SJSA1 (cell line): ENCODE measurements around the gene POMGNT2. TPM values are rescaled to one million over a fixed set of nuclear protein-coding genes. Genes with fewer than 3 reads are reported as not detected.
"Not testable (repeated sequence)": the region's sequence is repeated elsewhere in the genome, so short reads cannot be mapped to it uniquely, and the experiment has no call there.

ENCODE experiments used
- DNase-seq, 2 experiments: peaks; one replicate each; pipeline ENCODE4 v3.0.0-alpha.2; 2015 to 2020; ENCODE audit warnings: low spot score in 2 of 2, low read depth in 1 of 2
- H3K27ac ChIP-seq: fragments of 250-450 bp; sonication (Bioruptor Pico); 2 replicates; pipeline ENCODE4 v1.5.1; 2020; ENCODE audit warnings: mild to moderate bottlenecking, moderate library complexity
- H3K27me3 ChIP-seq: fragments of 250-450 bp; sonication (Bioruptor Pico); replicated peaks from 2 replicates; pipeline ENCODE4 v1.5.1; 2020; ENCODE audit warnings: mild to moderate bottlenecking, moderate library complexity
- H3K36me3 ChIP-seq: fragments of 250-450 bp; sonication (Bioruptor Pico); 2 replicates; pipeline ENCODE4 v1.5.1; 2020; ENCODE audit warnings: mild to moderate bottlenecking
- H3K4me1 ChIP-seq: fragments of 250-450 bp; sonication (Bioruptor Pico); replicated peaks from 2 replicates; pipeline ENCODE4 v1.6.1; 2021; ENCODE audit warnings: mild to moderate bottlenecking
- H3K4me3 ChIP-seq: fragments of 250-450 bp; sonication (Bioruptor Pico); 2 replicates; pipeline ENCODE4 v1.5.1; 2020; ENCODE audit warnings: mild to moderate bottlenecking
- H3K9me3 ChIP-seq: fragments of 250-450 bp; sonication (Bioruptor Pico); replicated peaks from 2 replicates; pipeline ENCODE4 v1.5.1; 2020; ENCODE audit warnings: mild to moderate bottlenecking
- total RNA-seq: library from RNA; depleted of rRNA; stranded (reverse); fragments of >200 nt; shearing (Covaris generic); gene quantifications from 2 replicates; pipeline ENCODE4 v1.2.3, GENCODE V29; 2014

POMGNT2 gene
- total RNA-seq, 1 experiment from 2014 or later = 4.6 TPM

DNA sequence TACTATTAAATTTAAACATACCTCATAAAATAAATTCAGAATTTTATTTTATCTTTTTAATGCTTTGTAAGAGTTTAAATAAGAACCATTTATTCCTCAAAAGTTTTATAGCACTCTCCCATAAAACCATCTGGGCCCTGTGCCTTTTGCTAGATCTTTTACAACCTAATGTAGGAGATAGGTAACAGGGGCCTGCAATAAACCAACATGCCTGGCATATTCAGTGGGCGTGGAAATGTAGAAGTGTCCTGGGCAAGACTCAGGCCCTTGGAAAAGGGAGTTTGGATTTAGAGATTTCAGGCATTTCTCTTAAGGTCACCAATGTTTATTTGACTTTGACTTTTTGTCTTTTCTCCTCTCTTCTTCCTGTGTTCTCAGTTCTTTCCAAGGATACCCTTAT lies 46.4 kb downstream of the POMGNT2 start:
- no peak overlapping the region for H3K27ac ChIP-seq
- no peaks in the 10 kb centered on the region for H3K9me3 ChIP-seq
- H3K27me3 ChIP-seq = no peaks in the 10 kb centered on the region
- H3K4me1 ChIP-seq = no peaks in the 10 kb centered on the region
- no peak for DNase-seq
- no peaks in the 10 kb centered on the region for H3K36me3 ChIP-seq
- no peak overlapping the region for H3K4me3 ChIP-seq

DNA sequence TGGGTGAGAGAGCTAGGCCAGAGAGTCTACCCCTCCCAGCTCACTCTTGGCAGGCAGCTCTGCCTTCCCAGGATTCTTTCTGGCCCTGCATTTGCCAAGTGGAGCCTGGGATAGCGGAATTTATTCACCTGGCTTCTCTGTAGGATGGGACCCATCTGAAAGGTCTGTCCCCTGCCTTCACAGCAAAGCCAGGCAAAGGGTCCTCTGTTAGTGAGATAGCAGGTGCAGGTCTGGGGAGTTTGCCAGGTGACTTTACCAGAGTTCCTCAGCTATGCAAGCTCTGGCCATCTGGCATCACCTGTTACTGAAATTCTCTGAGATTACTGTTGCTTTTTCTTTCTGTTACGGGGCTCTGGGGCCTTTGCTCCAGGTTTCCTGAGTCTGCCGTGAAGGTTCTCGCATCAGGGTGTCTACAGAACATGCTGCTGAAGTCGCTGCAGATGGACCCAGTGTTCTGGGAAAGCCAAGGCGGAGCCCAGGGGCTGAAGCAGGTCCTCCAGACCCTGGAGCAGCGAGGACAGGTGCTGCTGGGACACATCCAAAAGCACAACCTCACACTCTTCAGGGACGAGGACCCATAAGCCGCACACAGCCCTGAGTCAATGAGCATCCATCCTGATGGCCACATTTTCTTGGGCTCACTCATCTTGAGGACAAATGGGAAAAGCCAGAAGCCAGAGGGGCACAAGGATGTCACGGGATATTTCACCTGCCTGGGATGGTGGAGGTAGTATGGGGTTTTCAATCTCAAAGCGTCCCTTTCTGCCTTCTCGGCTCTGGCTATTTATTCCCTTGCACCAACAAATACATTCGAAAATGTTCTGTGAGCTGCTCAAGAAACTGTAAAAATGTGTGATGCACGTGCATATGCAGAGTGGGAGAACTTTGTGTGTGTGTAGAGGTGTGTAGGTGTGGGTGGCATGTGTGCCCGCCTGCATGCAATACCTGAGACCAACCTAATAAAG lies 49.8 kb downstream of the POMGNT2 start:
- DNase-seq = no peak
- Histone ChIP-seq H3K27me3 (no peaks in the 10 kb centered on the region), H3K4me3 (no peak overlapping the region), H3K36me3 (no peaks in the 10 kb centered on the region), H3K4me1 (no peaks in the 10 kb centered on the region), H3K27ac (no peak overlapping the region), H3K9me3 (no peaks in the 10 kb centered on the region)

DNA sequence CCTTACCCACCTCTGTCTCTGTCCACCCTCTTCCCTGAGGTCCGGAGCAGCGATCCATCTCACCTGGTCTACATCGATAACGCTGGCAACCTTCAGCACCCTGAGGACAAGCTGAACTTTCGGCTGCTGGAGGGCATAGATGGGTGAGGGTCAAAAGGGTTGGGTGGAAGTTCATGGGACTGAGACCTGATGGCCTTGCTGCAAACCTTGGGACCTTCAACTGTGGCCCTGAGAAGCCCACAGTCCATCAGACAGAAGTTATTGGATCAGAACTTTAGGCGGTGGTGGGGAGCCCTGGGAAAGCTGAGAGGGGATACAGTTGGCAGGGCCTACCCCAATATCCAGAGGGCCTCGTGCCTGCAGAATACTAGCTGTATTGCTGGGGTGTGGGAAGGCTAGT lies 50.5 kb downstream of the POMGNT2 start:
- Histone ChIP-seq H3K36me3 (no peaks in the 10 kb centered on the region), H3K27ac (no peak overlapping the region), H3K9me3 (no peaks in the 10 kb centered on the region), H3K4me3 (no peak overlapping the region), H3K4me1 (no peaks in the 10 kb centered on the region), H3K27me3 (no peaks in the 10 kb centered on the region)
- no peak for DNase-seq

- no peak for DNase-seq
- Histone ChIP-seq H3K27me3 (no peaks in the 10 kb centered on the region), H3K9me3 (no peaks in the 10 kb centered on the region), H3K27ac (no peak overlapping the region), H3K36me3 (no peaks in the 10 kb centered on the region), H3K4me3 (no peak overlapping the region), H3K4me1 (no peaks in the 10 kb centered on the region)
Measured at GRCh38 chr3:43054754-43055153, 51.1 kb downstream of the POMGNT2 start.

GRCh38 chr3:43053291-43053690 lies 52.6 kb downstream of the POMGNT2 start:
- Histone ChIP-seq H3K27ac (no peak overlapping the region), H3K36me3 (no peaks in the 10 kb centered on the region), H3K9me3 (no peaks in the 10 kb centered on the region), H3K4me3 (no peak overlapping the region), H3K4me1 (no peaks in the 10 kb centered on the region), H3K27me3 (no peaks in the 10 kb centered on the region)
- DNase-seq = no peak

DNA sequence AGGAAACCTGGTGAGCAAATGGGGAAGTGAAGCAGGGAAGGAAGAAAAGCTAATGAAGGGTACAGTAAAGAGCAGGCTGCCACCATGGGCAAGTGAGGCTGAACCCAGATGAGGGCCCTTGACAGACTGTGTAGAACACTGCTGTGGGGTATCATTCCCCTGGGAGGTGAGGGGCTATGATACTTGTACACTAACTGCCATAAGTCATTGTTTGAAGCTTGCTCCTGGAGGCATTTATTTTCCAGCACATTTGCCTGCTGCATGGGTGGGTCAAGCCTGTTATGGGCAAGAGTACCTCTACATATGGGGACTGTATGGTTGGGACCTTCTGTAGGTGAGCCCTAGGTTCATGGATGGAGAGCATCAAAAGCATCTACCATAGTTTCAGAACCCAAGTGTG lies 57.4 kb downstream of the POMGNT2 start:
- no peaks in the 10 kb centered on the region for H3K4me1 ChIP-seq
- DNase-seq = no peak
- no peaks in the 10 kb centered on the region for H3K36me3 ChIP-seq
- H3K4me3 ChIP-seq = no peak overlapping the region
- H3K9me3 ChIP-seq = 0 out of 2 replicates have a peak, but pooled peaks cover 2% of the 10 kb centered on the region
- H3K27ac ChIP-seq = no peak overlapping the region
- H3K27me3 ChIP-seq = no peaks in the 10 kb centered on the region

DNA sequence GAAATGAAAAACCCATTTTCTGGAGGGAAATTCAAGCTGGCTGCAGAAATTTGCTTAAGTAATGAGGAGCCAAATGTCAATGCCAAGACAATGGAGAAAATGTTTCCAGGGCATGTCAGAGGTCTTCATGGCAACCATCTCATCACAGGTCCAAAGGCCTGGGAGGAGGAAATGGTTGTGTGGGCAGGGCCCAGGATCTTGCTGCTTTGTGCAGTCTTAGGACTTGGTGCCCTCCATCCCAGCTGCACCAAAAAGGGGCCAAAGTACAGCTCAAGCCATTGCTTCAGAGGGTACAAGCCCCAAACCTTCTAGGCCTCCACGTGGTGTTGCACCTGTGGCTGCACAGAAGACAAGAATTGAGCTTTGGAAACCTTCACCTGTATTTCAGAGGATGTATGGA lies 59.3 kb downstream of the POMGNT2 start:
- Histone ChIP-seq H3K4me1 (no peaks in the 10 kb centered on the region), H3K27ac (no peak overlapping the region), H3K36me3 (no peaks in the 10 kb centered on the region), H3K27me3 (no peaks in the 10 kb centered on the region), H3K4me3 (no peak overlapping the region), H3K9me3 (0 out of 2 replicates have a peak, but pooled peaks cover 2% of the 10 kb centered on the region)
- no peak for DNase-seq

- H3K27me3 ChIP-seq, DNase-seq, H3K27ac ChIP-seq, H3K4me1 ChIP-seq, H3K36me3 ChIP-seq, H3K9me3 ChIP-seq, H3K4me3 ChIP-seq: not testable (repeated sequence)
Measured at GRCh38 chr3:43045079-43045478, 60.8 kb downstream of the POMGNT2 start.

DNA sequence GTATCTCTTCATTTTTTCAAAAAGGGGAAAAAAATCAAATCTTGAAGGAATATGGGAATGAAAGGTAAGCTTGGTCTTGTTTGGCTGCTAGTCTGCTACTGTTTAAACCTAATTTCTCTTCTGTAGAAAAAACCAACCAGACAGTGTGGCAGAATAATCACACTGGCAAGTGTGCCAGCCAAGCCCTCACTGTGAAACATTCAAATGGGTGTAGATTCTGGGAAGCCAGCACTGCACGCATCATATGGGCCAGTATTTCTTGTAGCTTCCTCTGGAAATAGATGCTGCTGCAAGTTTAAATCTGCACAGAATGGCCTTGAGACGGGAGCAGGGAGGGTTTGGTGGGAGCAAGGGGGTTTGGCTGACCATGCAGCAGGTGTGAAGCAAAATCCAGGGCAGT lies 62.1 kb downstream of the POMGNT2 start:
- Histone ChIP-seq H3K27me3 (no peaks in the 10 kb centered on the region), H3K27ac (no peak overlapping the region), H3K36me3 (no peaks in the 10 kb centered on the region), H3K4me3 (no peak overlapping the region), H3K4me1 (no peaks in the 10 kb centered on the region), H3K9me3 (0 out of 2 replicates have a peak, but pooled peaks cover 2% of the 10 kb centered on the region)
- no peak for DNase-seq

DNA sequence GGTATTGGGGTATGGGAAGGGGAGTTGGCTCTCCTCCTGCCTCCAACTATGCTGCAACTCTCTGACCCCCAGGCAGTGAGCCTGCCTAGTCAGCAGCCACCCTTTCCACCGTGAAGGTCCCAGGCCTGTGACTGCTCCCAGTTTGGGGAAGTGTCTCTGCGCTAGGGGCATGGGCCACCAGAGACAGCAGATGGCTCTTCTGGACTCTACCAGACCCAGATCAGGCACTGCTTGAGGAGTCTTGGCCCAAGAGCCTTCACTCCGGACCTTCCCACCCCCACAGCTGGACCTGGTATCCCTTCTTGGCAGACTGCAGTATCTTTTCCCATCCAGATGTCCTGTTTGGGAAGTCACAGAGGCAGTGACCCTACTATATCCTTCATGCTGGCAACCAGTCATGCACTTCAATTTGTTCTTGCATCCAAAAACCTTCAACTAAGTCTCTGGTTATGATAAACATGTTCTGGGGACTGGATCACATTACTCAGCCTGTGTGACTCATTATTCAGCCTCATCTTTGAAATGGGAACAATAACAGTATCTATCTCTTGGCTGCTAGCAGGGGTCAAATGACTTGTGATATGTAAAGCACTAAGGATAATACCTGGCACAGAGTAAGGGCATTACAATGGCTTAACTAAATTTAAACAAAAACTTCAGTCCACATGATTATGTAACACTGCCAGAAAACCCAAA lies 62.7 kb downstream of the POMGNT2 start:
- DNase-seq = no peak
- H3K4me3 ChIP-seq = no peak overlapping the region
- no peaks in the 10 kb centered on the region for H3K4me1 ChIP-seq
- no peak overlapping the region for H3K27ac ChIP-seq
- H3K9me3 ChIP-seq = 0 out of 2 replicates have a peak, but pooled peaks cover 2% of the 10 kb centered on the region
- H3K36me3 ChIP-seq = no peaks in the 10 kb centered on the region
- no peaks in the 10 kb centered on the region for H3K27me3 ChIP-seq

DNA sequence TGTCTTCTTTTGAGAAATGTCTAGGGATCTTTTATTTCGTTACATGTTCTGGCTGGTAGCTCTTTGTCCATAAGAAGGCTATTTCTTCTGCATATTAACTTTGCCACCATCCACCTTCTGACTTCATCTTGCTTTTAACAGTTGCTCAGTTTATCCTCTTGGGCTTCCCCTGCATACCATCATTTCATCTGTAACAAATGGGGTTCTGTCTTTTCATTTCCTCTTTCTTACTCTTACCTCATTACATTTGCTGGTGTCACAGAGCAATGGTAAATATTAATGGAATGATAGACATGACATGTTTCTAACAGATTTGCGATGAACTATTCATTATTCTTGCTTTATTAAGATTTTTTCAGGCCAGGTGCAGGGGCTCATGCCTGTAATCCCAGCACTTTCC lies 64.4 kb downstream of the POMGNT2 start:
- Histone ChIP-seq H3K4me3 (no peak overlapping the region), H3K27me3 (no peaks in the 10 kb centered on the region), H3K27ac (no peak overlapping the region), H3K4me1 (no peaks in the 10 kb centered on the region), H3K9me3 (0 out of 2 replicates have a peak, but pooled peaks cover 2% of the 10 kb centered on the region), H3K36me3 (no peaks in the 10 kb centered on the region)
- DNase-seq = no peak

GRCh38 chr3:43038010-43038409 lies 67.9 kb downstream of the POMGNT2 start:
- DNase-seq = no peak
- H3K27me3 ChIP-seq = no peaks in the 10 kb centered on the region
- H3K9me3 ChIP-seq = no peaks in the 10 kb centered on the region
- H3K4me1 ChIP-seq = no peaks in the 10 kb centered on the region
- H3K36me3 ChIP-seq = no peaks in the 10 kb centered on the region
- no peak overlapping the region for H3K4me3 ChIP-seq
- H3K27ac ChIP-seq = no peak overlapping the region

- no peak overlapping the region for H3K4me3 ChIP-seq
- no peaks in the 10 kb centered on the region for H3K9me3 ChIP-seq
- H3K4me1 ChIP-seq = no peaks in the 10 kb centered on the region
- H3K27ac ChIP-seq = no peak overlapping the region
- H3K36me3 ChIP-seq = no peaks in the 10 kb centered on the region
- no peaks in the 10 kb centered on the region for H3K27me3 ChIP-seq
- DNase-seq = no peak
Measured at GRCh38 chr3:43036621-43037423, 69.1 kb downstream of the POMGNT2 start.
